GM18526 (cell line): ENCODE results near the gene TMEM121.

Experiments
- POLR2A ChIP-seq: IDR thresholded peaks from 3 replicates; pipeline ENCODE4 v1.6.1; 2011; ENCODE audit not compliant: insufficient read length; ENCODE audit errors: extremely low read depth

TMEM121 gene

GRCh38 chr14:105578070-105578469 is 51.7 kb downstream of the TMEM121 start:
- no peak for TF ChIP-seq POLR2A
